Stimulated activated naive CD8-positive, alpha-beta T cell treated with anti-CD3 and anti-CD28 coated beads, Interleukin-15, Interleukin-2, amounts not matched to agents 100 ng/mL and 50 ng/mL, for 24 hours (primary cell): ENCODE measurements around the gene C4BPA.

Experiments
- H3K27ac Mint-ChIP-seq: one replicate; pipeline ENCODE4 v1.8.0; 2021; ENCODE audit warnings: mild to moderate bottlenecking, mixed read lengths
- H3K27me3 Mint-ChIP-seq: one replicate; pipeline ENCODE4 v1.8.0; 2021; ENCODE audit warnings: mixed read lengths
- H3K36me3 Mint-ChIP-seq: one replicate; pipeline ENCODE4 v1.8.0; 2021; ENCODE audit warnings: low read depth, mixed read lengths
- H3K4me1 Mint-ChIP-seq: one replicate; pipeline ENCODE4 v1.8.0; 2021; ENCODE audit warnings: low read depth, mixed read lengths
- H3K4me3 Mint-ChIP-seq: one replicate; pipeline ENCODE4 v1.8.0; 2021; ENCODE audit warnings: mild to moderate bottlenecking, mixed read lengths
- H3K9me3 Mint-ChIP-seq: one replicate; pipeline ENCODE4 v1.8.0; 2021; ENCODE audit warnings: mixed read lengths

C4BPA gene

DNA sequence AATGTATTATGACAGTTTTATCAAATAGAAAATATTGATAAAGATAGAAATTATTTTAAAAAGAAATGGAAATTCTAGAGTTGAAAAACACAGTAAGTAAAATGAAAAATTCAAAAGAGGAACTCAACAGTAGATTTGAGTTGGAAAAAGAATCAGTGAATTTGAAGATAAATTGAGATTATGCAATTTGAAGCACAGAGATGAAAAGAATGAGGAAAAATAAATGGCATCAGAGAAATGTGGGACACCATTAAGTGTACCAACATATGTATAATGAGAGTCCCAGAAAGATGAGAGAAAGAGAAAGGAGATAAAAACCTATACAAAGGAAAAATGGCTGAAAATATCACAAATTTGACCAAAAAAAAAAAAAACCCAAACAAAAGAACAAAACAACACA, 25.0 kb downstream of the C4BPA start:
- no peak overlapping the region for H3K4me3 Mint-ChIP-seq
- no peaks in the 10 kb centered on the region for H3K4me1 Mint-ChIP-seq
- no peak overlapping the region for H3K27ac Mint-ChIP-seq

DNA sequence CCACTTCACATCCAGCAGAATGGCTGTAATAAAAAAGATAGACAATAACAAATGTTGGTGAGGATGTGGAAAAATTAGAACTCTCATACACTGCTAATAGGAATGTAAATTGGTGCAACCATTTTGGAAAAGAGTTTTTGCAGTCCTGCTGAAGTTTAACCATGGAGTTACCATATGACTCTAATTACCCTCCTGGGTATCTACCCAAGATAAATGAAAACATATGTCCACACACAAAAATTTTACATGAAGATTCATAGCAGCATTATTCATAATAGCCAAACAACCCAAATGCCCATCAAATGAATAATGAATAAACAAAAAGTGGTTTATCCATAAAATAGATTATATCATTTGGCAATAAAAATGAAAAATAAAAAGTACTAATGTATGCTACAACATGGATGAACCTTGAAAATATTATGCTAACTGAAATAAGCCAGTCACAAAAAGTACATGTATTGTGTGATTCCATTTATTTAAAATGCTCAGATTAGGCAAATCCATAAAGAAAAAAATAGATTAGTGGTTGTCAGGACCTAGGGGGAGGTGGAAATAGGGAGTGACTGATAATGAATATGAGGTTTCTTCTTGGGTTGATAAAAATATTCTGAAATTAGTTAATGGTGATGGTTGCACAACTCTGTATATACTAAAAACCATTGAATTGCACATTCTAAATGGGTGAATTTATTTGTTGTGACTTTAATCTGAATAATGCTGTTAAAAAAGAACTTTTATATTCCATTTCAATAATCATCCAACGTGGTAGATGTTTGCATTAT, 26.4 kb downstream of the C4BPA start:
- Mint-ChIP-seq H3K27me3 (no peaks in the 10 kb centered on the region), H3K27ac (no peak overlapping the region), H3K4me3 (no peak overlapping the region), H3K9me3 (peaks cover 41% of the 10 kb centered on the region), H3K36me3 (peaks cover 17% of the 10 kb centered on the region), H3K4me1 (no peaks in the 10 kb centered on the region)

More for the DNA sequence above, 25.0 kb downstream of the C4BPA start:
- peaks cover 19% of the 10 kb centered on the region for H3K36me3 Mint-ChIP-seq
- H3K9me3 Mint-ChIP-seq, result peaks cover 44% of the 10 kb centered on the region
- H3K27me3 Mint-ChIP-seq, result no peaks in the 10 kb centered on the region

DNA sequence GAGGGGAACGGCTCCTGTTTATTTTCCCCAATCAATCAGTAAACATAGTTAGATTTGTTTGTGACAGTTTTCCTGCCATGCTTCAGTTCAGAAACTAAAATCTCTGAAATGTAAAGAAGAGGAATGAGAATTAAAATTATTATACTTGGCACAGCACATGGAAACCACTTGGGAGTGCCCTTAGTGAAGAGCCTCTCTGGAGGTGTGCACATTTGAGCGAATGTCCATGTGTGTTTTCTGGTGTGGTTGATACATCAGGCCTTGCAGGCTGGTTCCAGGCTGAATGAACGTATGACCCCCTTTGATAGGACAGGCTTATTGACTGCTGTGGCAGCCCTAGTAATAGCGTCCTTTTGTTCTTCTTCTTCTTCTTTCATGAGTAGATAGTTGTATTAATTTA, 27.1 kb downstream of the C4BPA start:
- Mint-ChIP-seq H3K27me3 (no peaks in the 10 kb centered on the region), H3K9me3 (peaks cover 37% of the 10 kb centered on the region), H3K36me3 (peaks cover 13% of the 10 kb centered on the region)

DNA sequence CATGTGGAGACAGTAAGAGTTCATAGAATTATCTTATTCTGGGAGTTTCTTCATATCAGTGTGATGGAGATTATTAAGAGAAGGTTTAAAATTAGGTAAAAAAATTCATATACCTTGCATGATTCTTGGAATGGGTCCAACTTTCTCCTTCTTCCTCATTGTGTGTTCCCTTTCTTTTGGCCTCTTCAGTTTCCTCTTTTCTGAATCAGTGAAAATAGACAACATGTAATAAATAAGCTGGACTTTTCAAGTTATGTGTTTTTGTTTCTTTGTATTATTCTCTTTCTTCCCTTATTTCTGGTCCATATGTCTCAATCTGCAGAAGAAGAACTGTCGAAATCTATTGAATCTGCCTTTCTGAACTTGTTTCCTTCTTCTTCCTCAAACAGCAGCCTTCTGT, 30.5 kb downstream of the C4BPA start:
- Mint-ChIP-seq H3K27ac (no peak overlapping the region), H3K4me1 (no peaks in the 10 kb centered on the region), H3K27me3 (no peaks in the 10 kb centered on the region), H3K9me3 (peaks cover 21% of the 10 kb centered on the region), H3K4me3 (no peak overlapping the region), H3K36me3 (peaks cover 4% of the 10 kb centered on the region)

More for the DNA sequence above, 27.1 kb downstream of the C4BPA start:
- no peak overlapping the region for H3K4me3 Mint-ChIP-seq
- no peak overlapping the region for H3K27ac Mint-ChIP-seq
- H3K4me1 Mint-ChIP-seq, result no peaks in the 10 kb centered on the region

DNA sequence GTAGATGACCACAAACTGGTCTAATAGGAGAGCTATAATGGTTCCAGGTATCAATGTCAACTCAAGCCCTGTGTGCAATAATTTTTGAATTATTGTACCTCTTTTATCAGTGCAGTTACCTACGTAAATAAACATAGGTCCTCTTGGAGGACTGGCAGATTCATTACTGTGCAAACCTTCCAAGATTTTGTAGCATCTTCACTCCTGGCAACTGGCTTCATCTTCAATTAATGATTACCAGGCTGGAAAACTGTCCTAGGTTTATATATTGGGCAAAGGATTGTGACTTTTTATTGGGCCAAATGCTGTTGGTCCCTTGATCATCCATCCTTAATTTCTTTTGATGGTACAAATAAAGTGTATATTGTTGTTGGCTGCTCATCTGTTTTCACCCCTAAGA, 35.6 kb downstream of the C4BPA start:
- Mint-ChIP-seq H3K9me3 (peaks cover 4% of the 10 kb centered on the region), H3K27me3 (no peaks in the 10 kb centered on the region), H3K4me1 (no peaks in the 10 kb centered on the region), H3K36me3 (no peaks in the 10 kb centered on the region), H3K4me3 (no peak overlapping the region), H3K27ac (no peak overlapping the region)

DNA sequence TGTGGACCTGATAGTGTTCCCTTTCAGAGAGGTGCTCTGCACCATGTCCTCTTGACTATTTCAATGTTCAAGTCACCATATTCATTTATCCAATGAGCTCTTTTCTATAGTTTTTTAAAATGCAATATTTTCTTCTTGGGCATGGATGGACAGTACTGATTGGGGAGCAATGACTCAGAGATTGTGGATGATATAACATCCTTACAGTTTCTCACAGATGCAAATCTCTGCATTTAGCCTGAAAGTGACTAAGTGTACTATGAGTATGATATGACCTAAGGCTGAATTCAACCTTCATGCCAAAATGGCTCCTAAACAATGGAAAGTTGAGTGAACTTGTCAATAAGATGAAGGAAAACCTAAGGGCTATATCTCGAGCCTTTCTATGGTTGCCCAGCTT, 36.5 kb downstream of the C4BPA start:
- no peaks in the 10 kb centered on the region for H3K4me1 Mint-ChIP-seq
- peaks cover 4% of the 10 kb centered on the region for H3K9me3 Mint-ChIP-seq
- no peak overlapping the region for H3K27ac Mint-ChIP-seq
- H3K36me3 Mint-ChIP-seq, result no peaks in the 10 kb centered on the region
- no peaks in the 10 kb centered on the region for H3K27me3 Mint-ChIP-seq
- H3K4me3 Mint-ChIP-seq, result no peak overlapping the region

DNA sequence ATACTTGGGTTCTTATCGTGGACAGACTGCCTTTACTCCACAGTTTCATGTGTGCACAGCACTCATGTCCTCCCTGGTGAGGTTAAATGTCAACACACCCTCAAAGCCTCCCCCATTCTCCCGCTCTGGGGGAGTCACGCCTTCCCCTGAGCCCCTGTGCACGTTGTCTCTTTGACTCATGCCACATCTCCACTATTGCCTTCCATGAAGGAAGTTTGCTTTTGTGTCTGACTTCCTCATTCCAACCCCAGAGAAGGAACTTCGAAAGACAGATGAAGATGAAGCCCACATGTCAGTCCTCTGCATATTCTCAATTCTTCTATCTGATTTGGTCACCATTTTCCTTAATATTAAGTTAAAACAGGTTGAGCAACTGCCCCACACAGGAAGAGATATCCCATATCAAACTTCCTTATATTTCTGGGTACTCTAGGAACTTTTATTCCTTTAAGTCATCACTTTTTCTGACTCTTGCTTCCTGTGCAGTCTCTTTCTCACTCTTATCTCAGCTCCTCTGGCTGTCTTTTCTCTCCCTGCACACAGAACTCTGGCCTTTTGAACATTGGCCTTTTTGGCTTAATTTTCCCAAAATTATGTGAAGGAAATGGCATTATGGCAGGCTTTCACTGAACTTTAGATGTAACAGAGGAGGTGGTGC, 41.5 kb downstream of the C4BPA start:
- no peak overlapping the region for H3K27ac Mint-ChIP-seq
- H3K27me3 Mint-ChIP-seq, result peaks cover 4% of the 10 kb centered on the region
- no peaks in the 10 kb centered on the region for H3K4me1 Mint-ChIP-seq
- H3K9me3 Mint-ChIP-seq, result no peaks in the 10 kb centered on the region
- H3K36me3 Mint-ChIP-seq, result no peaks in the 10 kb centered on the region
- no peak overlapping the region for H3K4me3 Mint-ChIP-seq

DNA sequence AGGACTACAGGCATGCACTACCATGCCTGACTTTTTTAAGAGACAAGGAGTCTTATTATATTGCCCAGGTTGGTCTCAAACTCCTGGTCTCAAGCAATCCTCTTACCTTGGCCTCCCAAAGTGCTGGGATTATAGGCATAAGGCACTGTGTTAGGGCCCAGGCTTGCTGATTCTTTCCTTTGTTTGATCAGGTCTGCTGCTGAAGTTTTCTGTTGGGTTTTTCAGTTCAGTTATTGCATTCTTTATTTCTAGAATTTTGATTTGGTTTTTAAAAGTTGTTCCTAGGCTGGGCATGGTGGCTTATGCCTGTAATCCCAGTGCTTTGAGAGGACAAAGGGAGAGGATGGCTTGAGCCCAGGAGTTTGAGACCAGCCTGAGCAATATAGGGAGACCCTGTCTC, 47.9 kb downstream of the C4BPA start:
- peaks cover 11% of the 10 kb centered on the region for H3K9me3 Mint-ChIP-seq
- no peaks in the 10 kb centered on the region for H3K4me1 Mint-ChIP-seq
- no peak overlapping the region for H3K4me3 Mint-ChIP-seq

DNA sequence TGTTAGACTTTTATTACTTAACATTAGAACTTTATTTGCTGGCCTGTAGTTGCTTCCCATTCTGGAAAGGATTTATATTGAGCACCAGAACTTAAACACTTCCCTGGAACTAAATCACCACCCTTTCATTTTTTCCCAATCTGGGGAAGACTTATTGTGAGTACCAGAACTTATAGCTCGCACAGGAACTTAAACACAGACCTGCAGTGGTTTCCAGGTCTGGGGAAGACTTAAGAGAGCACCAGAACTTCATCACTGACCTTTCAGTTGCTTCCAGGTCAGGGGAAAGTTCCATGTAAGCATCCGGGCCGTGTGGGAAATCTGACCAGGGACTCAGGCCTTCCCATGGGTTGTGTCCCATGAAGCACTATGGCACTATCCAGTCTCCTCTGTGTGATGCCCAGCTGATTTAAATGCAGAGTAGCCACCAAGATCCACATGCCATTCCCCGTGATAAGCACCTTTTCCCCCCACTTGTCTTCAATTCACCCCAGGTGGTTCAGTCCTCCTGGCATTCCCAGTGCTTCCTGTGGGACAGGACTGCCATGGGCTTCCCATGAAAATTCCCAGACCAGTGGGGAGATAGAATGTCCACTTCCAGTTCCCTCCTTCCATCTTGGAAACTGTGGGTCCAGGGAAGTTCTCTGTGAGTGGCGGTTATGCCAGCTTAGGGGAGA, 48.9 kb downstream of the C4BPA start:
- peaks cover 5% of the 10 kb centered on the region for H3K27me3 Mint-ChIP-seq
- no peak overlapping the region for H3K27ac Mint-ChIP-seq
- no peak overlapping the region for H3K4me3 Mint-ChIP-seq
- H3K9me3 Mint-ChIP-seq, result peaks cover 11% of the 10 kb centered on the region
- no peaks in the 10 kb centered on the region for H3K4me1 Mint-ChIP-seq
- no peaks in the 10 kb centered on the region for H3K36me3 Mint-ChIP-seq

More for the DNA sequence above, 47.9 kb downstream of the C4BPA start:
- Mint-ChIP-seq H3K36me3 (no peaks in the 10 kb centered on the region), H3K27ac (no peak overlapping the region), H3K27me3 (peaks cover 8% of the 10 kb centered on the region)

DNA sequence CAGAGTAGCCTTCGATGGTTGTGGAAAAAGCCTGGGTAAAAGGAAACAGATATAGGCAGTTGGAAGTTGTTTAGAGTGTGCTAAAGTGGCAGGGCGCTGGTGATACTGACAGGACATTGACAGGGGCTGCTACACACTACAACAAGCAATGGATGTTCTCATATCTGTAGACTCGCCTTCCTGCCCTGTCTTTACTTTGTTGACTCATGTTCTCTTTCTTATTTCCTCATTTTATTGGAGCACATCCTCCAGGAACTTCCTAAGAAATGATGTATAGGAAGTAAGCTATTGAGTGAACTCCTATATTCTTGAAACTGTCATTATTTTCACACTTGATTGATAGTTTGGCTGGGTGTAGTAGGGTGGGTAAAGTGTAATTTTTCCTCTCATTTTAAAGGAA, 51.0 kb downstream of the C4BPA start:
- Mint-ChIP-seq H3K4me1 (no peaks in the 10 kb centered on the region), H3K4me3 (no peak overlapping the region), H3K9me3 (peaks cover 11% of the 10 kb centered on the region), H3K27ac (no peak overlapping the region), H3K27me3 (peaks cover 8% of the 10 kb centered on the region), H3K36me3 (no peaks in the 10 kb centered on the region)

DNA sequence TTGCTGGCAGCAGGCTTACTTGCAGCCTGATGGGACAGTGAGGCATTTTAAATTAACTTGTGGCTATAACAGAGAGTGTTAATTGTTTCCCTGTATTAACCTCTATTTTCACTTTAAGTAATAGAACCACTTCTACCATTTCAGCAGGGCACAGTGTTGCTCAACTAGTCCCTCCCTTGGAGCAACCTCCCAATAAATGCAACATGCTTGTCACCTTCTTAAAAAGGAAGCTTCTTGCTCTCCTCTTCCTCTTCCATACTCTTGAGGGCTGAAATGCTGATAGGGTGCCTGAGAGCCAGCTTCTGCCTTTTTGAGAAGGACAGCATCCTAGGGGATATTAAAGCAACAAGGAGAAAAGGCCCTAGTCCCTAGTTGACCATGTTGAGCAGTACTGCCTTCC, 52.1 kb downstream of the C4BPA start:
- H3K9me3 Mint-ChIP-seq, result peaks cover 8% of the 10 kb centered on the region
- no peaks in the 10 kb centered on the region for H3K4me1 Mint-ChIP-seq
- H3K36me3 Mint-ChIP-seq, result no peaks in the 10 kb centered on the region
- no peak overlapping the region for H3K27ac Mint-ChIP-seq
- no peak overlapping the region for H3K4me3 Mint-ChIP-seq
- H3K27me3 Mint-ChIP-seq, result peaks cover 8% of the 10 kb centered on the region

DNA sequence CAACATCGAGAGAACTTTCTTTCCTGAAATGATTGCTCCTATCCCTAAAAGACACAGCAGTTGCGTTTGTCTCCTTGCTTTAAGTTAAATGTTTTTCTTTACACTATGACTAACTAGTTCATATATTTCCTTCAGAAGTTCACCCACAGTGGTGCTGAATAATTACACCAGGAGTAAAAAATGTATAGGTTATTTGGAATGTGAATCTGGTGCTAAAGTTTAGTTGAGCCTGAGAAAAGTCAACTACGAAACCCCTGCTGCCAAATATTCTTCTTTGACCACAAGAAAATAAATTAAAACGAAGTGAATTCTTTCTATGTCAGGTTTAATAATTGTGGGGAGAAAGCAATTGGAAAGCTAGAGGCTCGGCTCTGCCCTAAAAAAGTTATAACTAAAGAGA, 52.8 kb downstream of the C4BPA start:
- Mint-ChIP-seq H3K9me3 (peaks cover 5% of the 10 kb centered on the region), H3K4me1 (no peaks in the 10 kb centered on the region), H3K36me3 (no peaks in the 10 kb centered on the region), H3K4me3 (no peak overlapping the region), H3K27me3 (peaks cover 8% of the 10 kb centered on the region), H3K27ac (no peak overlapping the region)

DNA sequence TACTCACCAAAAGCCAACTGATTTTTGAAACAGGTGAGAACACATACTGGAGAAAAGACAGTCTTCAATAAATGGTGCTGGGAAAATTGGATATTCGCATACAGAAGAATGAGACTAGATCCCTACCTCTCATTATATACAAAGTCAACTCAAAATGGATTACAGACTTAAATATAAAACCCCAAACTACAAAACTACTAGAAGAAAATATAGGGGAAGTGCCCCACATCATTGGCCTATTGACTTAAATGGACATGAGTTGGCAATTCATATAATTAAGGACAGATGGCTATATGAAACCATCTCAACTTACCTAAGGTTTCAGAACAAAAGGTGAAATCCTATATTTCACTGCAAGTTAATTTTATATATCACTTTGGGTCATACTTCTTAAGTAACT, 60.1 kb downstream of the C4BPA start:
- Mint-ChIP-seq H3K27me3 (no peaks in the 10 kb centered on the region), H3K4me3 (no peak overlapping the region), H3K27ac (no peak overlapping the region), H3K9me3 (peaks cover 8% of the 10 kb centered on the region), H3K36me3 (no peaks in the 10 kb centered on the region), H3K4me1 (no peaks in the 10 kb centered on the region)

DNA sequence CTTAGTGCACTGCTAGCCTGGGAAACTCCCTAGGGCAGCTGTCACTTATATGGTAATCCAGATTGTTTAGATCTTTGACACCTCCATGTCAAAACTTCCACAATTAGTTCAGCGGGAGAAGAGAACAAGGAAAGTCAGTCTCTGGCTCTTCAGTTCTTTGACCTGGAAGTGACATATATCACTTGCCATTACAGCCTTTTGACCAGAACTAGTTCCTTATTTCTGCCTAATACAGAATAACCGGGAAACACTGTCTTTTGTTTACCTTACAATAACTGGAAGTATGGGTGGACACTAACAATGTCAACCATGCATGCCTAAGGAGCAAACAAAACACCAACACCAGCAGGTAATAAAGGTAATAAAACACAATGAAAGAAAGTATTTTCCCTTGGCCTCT, 68.3 kb downstream of the C4BPA start:
- H3K4me3 Mint-ChIP-seq, result no peak overlapping the region
- H3K36me3 Mint-ChIP-seq, result no peaks in the 10 kb centered on the region
- H3K27ac Mint-ChIP-seq, result no peak overlapping the region
- no peaks in the 10 kb centered on the region for H3K9me3 Mint-ChIP-seq
- no peaks in the 10 kb centered on the region for H3K27me3 Mint-ChIP-seq
- no peaks in the 10 kb centered on the region for H3K4me1 Mint-ChIP-seq

DNA sequence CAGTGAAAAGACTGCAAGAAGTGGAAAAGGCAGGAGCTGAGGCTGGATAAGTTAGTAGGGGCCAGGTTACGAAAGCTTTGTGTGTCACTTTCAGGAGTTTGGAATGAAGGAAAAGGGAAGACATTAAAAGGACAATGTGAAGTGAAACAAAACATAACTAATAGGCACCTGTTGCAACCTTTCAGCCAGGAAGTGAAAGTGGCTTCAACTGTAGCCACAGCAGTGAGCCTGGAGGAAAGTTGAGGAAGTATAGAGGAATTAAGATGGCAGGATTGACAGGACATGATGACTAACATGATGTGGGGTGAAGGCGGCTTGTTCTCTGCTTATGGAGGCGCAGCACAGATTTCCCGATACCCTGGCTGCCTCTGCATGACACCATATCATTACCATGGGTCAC, 68.9 kb downstream of the C4BPA start:
- Mint-ChIP-seq H3K4me3 (no peak overlapping the region), H3K27ac (no peak overlapping the region), H3K4me1 (no peaks in the 10 kb centered on the region), H3K36me3 (no peaks in the 10 kb centered on the region), H3K9me3 (no peaks in the 10 kb centered on the region), H3K27me3 (no peaks in the 10 kb centered on the region)
